PC-9 (cell line): ENCODE data around the gene C20orf204.

Experiments used
- EZH2 ChIP-seq: fragments of 200-600 bp; sonication (generic); IDR thresholded peaks from 2 replicates; pipeline ENCODE4 v1.8.0; 2017; ENCODE audit warnings: antibody characterized with exemption, low read depth
- TF ChIP-seq, protein P1 (sequence below): fragments of 200-600 bp; sonication (generic); conservative IDR thresholded peaks from 2 replicates; pipeline ENCODE4 v1.6.1; 2017; ENCODE audit warnings: mixed run types, antibody characterized with exemption, mild to moderate bottlenecking, moderate library complexity

DNA sequence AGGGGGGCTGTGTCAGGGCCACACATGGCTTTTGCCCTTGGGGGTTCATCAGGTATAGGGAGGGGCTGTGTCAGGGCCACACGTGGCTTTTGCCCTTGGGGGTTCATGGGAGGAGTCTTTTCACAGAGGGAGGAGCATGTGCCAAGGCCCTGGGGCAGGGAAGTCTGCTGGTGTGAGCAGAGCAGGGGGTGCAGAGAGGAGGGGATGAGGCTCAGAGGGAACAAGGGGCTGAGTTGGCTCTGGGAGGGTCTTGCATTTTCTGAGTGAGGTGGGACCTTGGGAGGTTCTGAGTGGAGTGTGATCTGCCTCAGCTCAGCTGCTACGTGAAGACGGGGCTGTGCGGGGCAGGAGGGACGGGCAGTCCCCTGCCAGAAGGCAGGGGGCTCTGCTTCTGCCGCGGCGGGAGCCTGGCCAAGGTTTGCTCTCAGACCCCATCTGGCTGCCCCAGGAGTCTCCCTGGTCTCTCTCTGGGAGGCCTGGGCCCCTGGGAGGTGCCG lies 19.5 kb downstream of the C20orf204 start:
- TF ChIP-seq EZH2: no peak
- TF ChIP-seq, protein P1, sequence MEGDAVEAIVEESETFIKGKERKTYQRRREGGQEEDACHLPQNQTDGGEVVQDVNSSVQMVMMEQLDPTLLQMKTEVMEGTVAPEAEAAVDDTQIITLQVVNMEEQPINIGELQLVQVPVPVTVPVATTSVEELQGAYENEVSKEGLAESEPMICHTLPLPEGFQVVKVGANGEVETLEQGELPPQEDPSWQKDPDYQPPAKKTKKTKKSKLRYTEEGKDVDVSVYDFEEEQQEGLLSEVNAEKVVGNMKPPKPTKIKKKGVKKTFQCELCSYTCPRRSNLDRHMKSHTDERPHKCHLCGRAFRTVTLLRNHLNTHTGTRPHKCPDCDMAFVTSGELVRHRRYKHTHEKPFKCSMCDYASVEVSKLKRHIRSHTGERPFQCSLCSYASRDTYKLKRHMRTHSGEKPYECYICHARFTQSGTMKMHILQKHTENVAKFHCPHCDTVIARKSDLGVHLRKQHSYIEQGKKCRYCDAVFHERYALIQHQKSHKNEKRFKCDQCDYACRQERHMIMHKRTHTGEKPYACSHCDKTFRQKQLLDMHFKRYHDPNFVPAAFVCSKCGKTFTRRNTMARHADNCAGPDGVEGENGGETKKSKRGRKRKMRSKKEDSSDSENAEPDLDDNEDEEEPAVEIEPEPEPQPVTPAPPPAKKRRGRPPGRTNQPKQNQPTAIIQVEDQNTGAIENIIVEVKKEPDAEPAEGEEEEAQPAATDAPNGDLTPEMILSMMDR: no peak
